ENCODE measurements around the gene APMAP.

Gene APMAP

GRCh38 chr20:24986436-24987015 lies 6.0 kb downstream of the APMAP start:
- DNase-seq, result no peak

- no peak for DNase-seq
These were observed 6.7 kb downstream of the APMAP start for GRCh38 chr20:24985802-24986201.

DNA sequence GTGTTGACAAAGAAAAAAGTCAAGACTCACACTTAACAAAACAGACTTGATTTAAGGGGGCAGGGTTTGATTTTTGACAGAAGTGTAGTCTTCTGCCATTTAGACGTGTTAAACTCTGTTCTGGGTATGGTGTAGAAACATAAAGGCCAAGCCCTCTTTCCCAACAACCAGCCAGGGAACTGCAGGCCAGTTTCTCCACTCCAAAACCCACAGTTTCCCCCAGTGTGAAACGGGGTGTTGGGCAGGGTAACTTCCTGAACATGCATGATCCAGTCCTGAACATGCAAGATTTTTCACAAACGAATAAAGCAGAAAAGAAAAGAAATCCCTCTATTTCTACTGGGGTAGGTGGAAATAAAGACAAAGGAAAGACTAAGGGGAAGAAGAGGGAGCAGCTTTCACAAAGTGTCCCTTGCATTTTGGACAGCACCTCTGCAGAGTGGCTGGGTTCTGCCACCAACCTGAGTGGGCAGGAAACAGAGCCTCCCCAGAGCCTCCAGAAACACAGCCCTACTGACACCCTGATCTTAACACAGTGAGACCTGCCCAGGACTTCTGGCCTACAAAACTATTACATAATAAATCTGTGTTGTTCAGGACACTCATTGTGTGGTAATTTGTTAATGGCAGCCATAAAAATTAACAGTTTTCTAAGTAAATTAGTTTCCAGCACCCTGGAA lies 7.5 kb downstream of the APMAP start:
- DNase-seq, result no peak

DNA sequence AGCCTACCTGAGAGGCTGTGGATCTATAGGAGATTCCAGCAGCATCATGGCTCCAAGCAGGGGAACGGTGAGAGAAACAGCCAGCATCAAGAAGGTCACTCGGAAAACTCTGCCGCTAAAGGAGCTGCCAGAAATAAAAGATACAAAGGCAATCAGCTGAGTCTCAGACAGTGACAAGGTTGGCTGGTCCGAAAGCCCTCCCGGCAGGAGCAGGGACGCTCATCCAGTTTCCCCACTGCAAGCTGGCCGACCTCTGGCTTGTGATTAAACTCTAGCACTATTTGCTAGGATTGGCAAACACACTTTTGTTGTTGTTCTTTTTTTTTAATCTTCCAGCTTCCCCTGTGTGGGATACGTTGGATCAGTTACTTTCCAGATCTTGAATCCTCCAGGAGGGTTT lies 8.7 kb downstream of the APMAP start:
- no peak for DNase-seq

DNA sequence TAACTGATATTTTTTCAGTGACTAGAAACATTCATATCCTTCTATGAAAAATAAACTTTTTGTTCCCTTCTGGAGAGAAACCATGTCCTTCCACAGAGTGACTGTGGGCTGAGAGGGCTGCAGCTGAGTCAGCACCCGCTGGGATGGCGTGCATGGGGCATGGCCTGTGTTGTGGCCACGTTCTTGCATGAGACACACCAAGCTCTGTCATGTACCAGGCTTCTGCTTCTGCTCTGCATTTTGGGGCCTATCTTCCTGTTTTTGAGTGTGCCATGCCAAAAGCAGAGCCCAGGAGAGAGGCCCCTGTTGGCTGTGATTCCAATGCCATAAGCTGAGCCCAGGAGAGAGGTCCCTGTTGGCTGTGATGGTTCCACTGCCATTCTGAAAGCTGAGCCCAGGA lies 10.8 kb downstream of the APMAP start:
- no peak for DNase-seq

GRCh38 chr20:24981282-24981681 lies 11.3 kb downstream of the APMAP start:
- no peak for DNase-seq

DNA sequence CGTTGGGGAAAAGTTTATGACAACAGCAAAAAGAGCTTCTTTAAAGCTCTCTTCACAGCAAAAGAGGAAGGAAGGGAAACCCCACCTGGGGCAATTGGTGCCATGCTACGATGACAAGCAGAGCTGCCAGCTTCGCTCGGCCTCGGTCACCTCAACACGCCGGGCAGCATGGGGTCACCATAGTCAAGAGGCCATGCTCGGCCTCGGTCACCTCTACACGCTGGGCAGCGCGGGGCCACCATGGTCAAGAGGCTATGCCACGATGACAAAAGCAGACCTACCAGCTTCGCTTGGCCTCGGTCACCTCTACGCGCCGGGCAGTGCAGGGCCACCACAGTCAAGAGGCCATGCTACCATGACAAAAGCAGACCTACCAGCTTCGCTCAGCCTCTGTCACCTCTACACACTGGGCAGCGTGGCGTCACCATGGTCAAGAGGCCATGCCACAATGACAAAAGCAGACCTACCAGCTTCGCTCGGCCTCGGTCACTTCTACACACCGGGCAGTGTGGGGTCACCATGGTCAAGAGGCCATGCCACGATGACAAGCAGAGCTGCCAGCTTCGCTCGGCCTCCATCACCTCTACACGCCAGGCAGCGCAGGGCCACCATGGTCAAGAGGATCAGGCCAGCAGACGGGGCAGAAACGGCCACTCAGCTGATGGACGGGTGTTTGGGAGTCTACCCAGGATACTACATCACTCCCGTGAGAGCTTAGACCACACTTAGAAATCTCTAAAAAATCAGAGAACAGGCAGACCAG lies 12.1 kb downstream of the APMAP start:
- DNase-seq, result no peak

- no peak for DNase-seq
These were observed 13.3 kb downstream of the APMAP start for GRCh38 chr20:24979036-24979960.

DNA sequence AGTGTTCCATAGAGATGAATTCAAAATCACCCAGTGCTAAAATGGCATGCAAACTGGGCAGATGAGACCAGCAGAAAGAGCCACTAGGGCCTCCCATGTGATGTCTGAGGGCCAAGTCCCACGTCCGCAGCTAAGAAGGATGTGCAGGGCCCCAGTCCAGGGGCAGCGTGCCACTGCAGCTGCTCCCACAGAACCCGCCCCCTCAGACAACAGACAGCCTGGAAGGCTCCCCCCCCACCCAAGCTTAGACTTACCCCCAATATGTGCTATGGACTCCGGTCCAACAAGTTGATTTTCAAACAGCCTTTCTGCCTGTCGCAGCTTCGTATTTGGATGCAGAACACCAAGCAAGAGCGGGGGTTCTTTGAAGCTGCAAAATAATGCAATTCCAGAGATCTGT lies 14.0 kb downstream of the APMAP start:
- no peak for DNase-seq

- no peak for DNase-seq
These were observed 14.8 kb downstream of the APMAP start for GRCh38 chr20:24977797-24978196.

- no peak for DNase-seq
These were observed 15.2 kb downstream of the APMAP start for GRCh38 chr20:24977336-24977735.

- no peak for DNase-seq
These were observed 20.2 kb downstream of the APMAP start for GRCh38 chr20:24972341-24972740.

DNA sequence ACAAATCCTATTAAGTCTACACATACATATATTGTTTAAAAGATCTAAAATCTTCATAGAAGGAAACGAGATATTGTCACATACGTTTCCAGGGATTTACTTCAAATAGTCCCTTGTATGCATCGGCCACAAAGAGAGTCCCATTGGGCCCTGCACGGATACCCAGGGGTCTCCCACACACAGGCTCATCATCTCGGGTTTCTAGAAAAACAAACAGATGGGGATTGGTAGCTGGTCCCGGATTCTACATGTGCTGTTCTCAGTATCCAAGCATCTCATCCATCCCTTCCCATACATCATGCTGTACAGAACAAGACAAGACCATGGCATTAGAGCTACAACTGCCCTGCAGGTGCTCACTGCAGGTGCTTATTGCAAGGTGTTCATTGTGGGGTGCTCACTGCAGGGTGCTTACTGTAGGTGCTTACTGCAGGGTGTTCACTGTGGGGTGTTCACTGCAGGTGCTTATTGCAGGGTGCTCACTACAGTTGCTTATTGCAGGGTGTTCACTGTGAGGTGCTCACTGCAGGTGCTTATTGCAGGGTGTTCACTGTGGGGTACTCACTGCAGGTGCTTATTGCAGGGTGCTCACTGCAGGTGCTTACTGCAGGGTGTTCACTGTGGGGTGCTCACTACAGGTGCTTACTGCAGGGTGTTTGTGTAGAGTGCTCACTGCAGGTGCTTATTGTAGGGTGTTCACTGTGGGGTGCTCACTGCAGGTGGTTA lies 21.0 kb downstream of the APMAP start:
- no peak for DNase-seq

GRCh38 chr20:24970754-24971153 lies 21.8 kb downstream of the APMAP start:
- no peak for DNase-seq

GRCh38 chr20:24970030-24970553 lies 22.5 kb downstream of the APMAP start:
- DNase-seq, result no peak

- DNase-seq, result no peak
These were observed 23.1 kb downstream of the APMAP start for GRCh38 chr20:24969186-24970029.

GRCh38 chr20:24968278-24968800 lies 24.2 kb downstream of the APMAP start:
- DNase-seq, result no peak

DNA sequence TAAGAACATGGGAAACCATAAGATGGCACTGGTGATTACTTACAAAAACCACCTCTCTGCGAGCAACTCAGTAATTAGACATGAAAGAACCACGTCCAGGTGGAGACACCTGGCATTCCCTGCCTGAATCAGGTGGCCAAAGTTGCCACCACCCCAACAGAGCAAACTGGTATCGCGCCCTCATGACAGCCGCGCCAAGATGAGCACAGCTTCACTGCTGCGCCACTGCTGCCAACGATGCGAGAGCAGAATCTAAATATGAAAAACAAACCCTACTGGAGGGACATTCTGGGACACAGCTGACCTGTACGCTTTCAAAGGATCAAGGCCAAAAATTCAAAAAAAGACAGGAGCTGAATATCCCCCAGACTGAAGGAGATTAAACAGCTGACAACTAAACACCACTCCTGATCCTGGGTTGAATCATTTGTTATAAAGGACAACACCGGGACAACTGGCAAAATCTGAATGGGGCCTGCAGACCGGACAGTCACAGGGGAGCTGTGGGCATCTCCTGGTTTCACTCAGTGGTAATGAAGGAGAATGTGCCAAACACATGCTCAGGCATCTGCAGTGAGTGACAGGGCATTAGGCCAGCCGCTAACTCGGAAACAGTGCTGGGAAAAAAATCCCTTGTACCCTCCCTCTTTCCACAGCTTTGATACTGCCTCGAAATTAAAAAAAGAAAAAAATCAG lies 26.1 kb downstream of the APMAP start:
- DNase-seq, result no peak

DNA sequence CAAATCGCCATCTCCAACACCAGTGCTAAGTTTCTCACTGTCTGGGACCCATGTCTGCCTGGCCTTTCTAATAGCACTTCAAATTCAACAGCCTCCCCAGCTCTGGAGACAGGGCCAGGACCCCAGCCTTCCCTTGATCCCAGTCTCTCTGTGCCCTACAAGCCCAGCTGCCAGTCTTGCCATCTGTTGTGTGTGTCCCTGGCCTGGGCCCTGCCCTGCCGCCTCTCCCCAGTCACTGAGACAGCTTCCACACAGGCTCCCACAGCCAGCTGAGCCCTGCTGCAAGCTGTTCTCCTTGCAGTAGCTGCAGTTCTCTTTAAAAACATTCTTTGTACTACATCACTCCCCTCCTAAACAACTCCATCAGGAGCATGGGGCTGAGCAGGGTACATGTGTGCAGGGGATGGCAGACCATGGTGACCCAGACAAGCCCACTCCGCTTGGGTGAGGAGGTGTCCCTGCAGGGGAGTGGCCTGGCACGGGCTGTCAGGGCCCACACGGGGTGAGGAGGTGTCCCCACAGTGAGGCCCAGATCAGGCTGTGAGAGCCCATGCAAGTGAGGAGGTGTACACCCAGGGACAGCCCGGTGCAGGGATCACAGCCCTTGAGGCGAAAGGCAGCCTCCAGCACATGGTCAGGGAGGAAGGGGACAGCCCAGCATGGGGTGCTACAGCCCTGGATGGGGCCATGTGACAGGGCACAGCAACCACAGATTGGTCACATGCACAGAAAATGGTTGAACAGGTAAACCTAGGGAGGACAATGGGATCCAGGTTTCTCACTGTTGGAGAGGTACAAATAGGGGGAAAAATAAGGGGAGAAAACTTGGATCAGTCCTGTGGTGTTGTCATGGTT lies 27.3 kb downstream of the APMAP start:
- DNase-seq, result no peak
